ENCODE results near the gene MCU. TPM values are rescaled to one million over a fixed set of nuclear protein-coding genes. Genes with fewer than 3 reads are reported as not detected.

MCU gene
- total RNA-seq, 4 donors from 2014 or later: 14.1 to 18.1 (median 15.8) TPM

DNA sequence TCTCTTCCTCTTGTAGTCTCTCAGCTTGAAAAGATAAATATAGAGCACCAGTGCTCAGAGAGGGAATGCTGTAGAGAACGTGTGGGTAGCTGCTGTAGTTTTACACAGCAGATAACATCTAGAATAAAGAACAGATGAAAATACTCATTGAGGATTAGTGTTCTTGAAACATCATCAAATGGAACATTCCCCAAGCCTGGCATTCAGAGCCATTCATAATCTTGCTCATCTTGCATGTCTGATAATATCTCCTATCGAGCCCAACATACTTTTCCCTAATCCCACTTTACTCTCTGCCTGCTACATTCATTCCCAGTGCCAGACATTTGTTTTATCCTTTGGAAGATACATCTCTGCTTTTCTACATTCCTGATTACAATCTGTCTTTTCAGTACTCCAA is 35.2 kb downstream of the MCU start:
- TF ChIP-seq, protein P1, sequence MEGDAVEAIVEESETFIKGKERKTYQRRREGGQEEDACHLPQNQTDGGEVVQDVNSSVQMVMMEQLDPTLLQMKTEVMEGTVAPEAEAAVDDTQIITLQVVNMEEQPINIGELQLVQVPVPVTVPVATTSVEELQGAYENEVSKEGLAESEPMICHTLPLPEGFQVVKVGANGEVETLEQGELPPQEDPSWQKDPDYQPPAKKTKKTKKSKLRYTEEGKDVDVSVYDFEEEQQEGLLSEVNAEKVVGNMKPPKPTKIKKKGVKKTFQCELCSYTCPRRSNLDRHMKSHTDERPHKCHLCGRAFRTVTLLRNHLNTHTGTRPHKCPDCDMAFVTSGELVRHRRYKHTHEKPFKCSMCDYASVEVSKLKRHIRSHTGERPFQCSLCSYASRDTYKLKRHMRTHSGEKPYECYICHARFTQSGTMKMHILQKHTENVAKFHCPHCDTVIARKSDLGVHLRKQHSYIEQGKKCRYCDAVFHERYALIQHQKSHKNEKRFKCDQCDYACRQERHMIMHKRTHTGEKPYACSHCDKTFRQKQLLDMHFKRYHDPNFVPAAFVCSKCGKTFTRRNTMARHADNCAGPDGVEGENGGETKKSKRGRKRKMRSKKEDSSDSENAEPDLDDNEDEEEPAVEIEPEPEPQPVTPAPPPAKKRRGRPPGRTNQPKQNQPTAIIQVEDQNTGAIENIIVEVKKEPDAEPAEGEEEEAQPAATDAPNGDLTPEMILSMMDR (IDR thresholded peaks at IDR 0.05; ENCODE audit: low read depth): no peak

DNA sequence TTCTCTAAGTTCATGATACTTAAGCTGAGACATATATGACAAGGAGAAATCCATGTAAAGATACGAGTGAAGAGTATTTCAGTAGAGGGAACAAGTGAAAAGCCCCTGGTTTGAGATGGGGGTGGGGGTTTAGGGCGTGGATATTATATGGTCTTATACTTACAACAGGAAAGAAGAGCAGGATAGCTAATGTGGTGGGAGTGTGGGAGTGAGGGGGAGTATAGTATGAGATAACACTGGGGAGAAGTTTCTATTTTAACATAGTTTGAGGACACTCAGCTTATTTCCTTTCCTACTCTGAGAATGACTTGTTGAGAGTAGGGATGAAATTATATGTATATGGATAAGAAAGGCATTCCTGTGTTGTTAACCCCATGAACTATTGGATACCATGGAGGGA is 36.5 kb downstream of the MCU start:
- TF ChIP-seq, protein P1 (IDR thresholded peaks at IDR 0.05; ENCODE audit: low read depth): no peak

DNA sequence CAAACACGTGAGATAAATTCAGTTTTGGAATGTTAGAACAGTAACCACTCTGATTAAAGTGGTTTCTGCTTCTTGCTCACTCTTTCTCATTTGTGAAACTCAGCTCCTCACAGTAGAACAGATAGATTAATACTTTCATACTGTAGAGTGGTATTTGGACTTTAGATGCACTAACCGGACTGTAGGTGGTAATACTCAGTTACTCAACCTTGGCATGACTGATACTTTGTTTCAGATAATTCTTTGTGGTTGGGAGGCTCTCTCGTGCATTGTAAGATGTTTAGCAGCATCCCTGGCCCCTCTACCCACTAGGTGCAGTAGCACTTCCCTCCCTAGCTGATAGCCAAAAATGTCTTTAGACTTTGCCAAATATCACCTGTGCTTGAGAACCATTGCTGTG is 37.6 kb downstream of the MCU start:
- TF ChIP-seq, protein P1 (IDR thresholded peaks at IDR 0.05; ENCODE audit: low read depth): no peak

DNA sequence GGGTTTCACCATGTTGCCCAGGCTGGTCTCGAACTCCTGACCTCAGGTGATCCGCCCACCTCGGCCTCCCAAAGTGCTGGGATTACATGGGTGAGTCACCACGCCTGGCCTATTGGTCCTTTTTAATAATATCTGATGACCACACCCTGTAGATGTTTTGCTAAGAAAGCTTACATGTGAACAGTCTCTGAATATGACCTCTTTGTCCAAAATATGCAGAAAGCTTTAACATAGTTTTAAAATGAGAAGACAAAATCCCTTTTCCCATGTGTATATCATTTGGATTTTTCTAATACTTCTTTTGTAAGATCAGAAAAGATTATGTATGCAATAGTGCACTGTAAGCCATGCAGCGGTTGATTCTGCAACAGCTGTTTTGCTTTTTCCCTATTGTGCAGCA is 38.5 kb downstream of the MCU start:
- TF ChIP-seq, protein P1 (IDR thresholded peaks at IDR 0.05; ENCODE audit: low read depth): no peak

DNA sequence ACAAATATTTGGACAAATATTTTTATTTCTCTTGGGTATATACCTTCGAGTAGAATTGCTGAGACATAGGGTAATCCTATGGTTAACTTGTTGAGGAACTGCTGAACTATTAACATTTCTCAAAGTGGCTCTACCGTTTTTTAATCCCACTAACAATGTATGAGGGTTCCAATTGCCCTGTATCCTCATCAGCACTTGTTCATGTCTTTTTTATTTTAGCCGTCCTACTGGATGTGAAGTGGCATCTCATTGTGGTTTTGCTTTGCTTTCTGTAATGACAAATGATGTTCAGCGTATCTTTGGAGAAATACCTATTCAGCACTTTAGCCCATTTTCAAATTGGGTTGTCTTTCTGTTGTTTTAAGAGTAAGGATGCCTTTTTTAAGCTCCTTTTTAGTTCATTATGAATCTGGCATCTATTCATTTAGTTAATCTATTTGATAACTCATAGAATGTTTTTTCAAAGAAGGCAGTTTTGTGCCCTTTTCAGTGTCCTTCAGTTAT is 40.0 kb downstream of the MCU start:
- TF ChIP-seq, protein P1 (IDR thresholded peaks at IDR 0.05; ENCODE audit: low read depth): no peak

DNA sequence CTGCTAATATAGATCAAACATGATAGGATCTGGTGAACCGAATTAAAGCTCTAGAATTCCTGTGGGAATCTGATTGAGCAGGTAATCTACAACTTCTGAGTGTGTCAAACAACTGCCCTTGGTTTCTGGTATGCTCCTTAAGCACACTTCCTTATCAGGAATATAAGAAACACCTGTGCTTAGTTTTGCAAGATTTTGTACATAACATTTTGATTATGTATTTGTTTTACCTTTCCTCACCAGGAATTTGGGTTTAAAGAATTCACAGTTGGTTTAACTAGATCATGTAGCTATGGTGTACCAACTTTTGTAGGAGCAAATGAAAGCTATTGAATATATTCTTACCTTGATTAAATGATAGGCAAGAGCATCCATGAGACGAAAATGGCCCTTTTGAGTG is 40.6 kb downstream of the MCU start:
- TF ChIP-seq, protein P1 (IDR thresholded peaks at IDR 0.05; ENCODE audit: low read depth): no peak

DNA sequence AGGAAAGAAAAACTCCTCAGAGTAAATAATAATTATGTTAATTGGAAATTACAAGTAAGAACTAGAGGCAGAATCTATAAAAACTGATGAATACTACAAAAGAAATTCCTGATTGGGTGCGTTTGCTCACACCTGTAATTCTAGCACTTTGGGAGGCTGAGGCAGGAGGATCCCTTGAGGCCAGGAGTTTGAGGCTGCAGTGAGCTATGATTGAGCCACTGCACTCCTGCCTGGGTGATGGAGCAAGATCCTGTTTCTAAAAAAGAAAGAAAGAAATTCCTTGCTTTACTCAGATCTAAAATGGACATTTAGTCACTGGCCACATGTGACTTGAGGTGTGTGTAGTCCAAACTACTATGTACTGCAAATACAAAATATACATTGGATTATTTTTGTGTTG is 42.0 kb downstream of the MCU start:
- TF ChIP-seq, protein P1 (IDR thresholded peaks at IDR 0.05; ENCODE audit: low read depth): no peak

Data from subcutaneous adipose tissue (tissue), 4 donors.